SHP77 treated with DMSO at 0.1 percent for 48 hours (cell line): ENCODE data around the gene RNF220.

Source experiments
- DNase-seq: peaks from one replicate; lab custom pipeline; 2025; lab: John Stamatoyannopoulos, UW

The RNF220 gene

DNA sequence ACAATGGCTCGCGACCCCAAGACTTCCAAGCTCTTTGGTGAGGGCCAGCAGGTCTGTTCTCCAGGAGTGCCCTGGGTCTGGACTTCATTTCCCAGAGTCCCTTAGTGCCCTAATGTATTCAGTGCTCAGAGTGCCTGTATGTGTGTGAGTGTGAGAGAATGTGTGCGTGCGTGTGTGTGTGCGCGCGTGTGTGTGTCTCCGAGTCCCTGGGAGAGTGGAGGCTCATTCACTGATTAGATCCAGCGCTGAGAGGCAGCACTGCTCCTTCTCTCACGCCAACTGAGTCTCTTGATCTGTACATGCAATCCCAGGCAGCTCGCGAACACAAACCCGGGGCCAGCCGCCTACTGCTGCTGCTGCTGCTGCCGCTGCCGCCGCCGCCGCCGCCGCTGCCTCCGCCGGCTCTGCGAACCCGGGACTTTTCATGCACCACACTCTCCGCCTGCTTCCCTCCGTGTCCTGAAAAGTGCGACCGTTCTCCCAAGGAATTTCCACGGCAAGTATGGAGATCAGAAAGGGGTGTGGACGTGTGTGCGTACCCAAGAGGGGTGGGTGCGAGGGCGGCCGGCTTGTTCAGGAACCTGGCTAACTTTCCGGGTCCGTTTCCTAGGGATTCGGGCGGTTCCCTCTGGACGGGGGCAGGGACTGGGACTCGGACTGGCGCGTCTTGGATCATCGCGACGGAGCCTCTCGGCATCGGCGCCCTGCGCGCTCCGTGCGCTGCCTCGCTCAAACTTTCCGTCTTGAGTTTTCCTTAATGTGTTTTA is at the start of gene RNF220:
Gene RNF220, plus strand, starts transcription at position 225 of the 767 bp plus-strand sequence.
- DNase-seq: peak; percentile 78

DNA sequence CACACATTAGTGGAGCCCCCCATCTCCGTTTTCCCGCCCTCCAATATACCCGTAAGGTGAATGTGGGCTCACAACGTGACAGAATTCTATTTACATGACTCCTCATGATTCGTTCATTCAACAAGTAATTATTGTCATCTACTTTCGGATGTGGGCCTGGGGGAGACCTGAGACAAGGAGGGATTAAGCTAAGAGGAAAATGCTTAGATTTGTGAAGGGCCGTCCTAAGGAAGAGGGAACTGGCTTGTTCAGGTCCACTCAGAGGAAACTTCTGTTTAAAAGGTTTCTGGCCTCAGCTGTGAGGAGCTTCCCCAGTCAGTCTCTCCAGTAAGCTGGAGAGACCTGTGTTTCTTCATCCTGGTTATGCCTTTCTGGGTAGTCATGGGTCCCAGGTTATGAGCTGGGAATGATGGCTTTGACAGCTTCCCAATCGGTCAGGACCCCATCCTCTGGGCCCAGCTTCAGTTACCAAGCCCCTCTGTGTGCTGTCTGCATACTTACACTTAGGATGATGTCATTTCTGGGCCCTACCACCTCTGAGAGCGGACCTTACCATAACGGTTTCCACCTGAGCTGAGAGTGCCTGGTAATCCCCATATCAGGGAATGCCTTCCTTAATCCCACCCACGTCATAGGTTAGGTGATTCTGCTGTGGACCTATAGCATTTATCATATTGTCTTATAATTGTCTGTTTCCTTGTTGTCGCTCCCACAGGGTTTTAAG is 49.3 kb upstream of the RNF220 start:
- DNase-seq: no peak

DNA sequence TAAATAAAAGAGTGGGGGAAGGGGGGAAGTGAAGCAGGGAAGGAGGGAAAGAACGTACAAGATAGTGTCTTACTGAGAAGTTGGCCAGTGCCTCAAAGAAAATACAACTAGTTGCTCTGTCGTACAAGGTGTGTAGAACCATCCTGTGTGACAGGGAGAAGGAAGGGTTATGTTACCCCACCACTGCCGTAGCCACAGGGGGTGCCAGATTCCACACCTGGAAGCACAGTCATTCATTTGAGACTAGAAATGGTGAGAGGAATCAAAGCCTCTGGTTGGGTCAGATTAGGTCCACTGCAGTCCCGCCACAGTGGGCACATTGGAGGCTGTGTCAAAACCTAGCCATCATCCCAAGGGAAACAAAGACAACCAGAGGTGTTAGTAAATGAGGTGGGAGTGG is 47.3 kb upstream of the RNF220 start:
- no peak for DNase-seq

DNA sequence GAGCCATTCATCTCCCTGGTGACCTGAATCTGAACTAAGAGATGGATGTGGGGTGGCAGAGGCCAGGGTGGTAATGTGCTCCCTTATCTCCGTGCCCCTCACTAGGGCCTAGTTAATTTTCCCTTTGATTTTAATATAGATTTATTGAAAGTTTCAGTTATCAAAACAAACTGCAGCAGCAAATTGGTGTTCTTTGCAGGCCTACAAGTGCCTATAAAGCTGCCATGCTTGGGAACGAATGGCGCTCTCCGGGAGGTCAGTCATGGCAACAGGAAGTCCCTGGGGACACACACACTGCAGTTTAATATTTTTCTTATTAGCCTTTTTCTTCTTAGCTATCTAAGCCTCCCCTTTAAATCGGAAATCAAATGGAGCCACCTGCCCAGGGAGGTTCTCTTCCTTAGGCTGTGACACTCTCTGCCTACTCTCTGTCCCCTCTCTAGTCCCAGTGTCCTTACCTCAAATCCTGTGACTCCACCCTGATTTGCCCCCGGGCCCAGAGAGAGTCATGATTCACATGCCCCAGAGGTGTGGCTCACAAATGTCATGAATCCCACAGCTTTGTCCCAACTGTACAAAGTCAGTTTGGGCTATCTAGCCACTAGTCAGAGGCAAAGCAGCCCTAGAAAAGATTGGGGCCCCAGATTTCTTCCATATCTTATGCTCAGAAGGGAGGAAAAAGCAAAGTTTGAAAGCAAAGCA is 45.7 kb upstream of the RNF220 start:
- DNase-seq: no peak

DNA sequence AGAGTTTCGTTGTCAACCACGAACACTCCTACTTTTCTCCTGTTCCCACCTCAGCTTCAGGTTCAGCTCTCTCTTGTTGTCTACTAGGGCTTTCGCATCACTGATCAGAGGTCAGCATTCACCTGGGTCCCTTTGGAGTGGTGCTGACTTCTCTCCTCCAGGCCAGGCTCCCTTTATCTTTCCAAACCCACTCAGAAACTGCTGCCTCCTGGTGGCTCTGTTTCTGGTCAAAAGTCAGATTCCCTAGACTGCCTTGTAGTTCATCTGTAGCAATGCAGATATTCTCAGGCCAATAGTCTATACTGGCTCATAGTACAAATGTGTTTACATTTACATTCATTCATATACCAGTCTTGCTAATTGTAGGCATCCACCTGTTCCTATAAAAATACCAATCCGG is 43.6 kb upstream of the RNF220 start:
- DNase-seq: no peak

DNA sequence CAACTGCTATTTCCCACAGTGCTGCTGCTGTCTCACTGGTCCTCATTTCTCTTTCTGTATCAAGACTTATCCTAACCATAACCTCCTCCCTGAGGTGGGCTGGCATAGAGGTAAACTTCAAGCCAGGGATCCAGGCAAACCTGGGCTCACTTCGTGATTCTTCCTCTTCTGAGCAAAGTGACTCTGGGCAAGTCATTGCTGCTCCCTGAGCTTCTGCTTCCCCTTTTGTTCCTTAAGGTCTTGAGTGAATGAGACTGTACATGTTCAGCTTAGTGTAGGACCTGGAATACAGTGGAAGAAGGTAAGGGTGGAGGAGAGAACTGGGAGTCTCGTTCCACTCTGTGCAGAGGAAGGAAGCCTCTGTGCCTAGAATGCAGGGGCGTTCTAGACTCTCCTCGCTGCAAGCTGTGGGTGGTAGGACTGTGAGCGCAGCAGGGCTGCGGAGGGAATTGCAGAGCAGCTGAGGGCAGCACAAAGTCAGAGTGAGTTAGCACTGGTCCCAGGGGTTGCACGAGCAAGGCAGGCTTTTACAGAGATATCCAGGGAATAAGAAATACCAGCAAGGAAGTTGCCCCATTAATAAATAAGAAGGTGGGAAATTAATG is 38.6 kb upstream of the RNF220 start:
- no peak for DNase-seq

DNA sequence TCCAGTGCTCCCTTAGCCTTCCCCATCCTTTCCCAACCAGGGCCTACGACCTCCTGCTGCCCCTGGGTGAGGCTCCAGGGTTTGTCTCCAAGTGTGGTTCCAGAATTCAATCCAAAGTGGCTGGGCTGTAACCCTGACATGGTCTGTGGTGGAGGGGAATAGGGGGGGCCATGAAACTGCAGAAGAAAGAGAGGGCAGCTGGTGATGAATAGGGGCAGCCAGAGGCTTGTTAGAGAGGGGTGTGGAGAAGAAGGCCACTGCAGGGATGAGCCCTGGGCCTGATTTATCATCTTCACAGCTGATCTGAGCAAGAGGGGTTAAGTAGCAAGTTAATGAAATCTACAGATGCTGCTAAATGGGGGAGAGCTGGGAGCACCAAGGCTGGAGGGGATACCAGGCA is 37.1 kb upstream of the RNF220 start:
- no peak for DNase-seq

DNA sequence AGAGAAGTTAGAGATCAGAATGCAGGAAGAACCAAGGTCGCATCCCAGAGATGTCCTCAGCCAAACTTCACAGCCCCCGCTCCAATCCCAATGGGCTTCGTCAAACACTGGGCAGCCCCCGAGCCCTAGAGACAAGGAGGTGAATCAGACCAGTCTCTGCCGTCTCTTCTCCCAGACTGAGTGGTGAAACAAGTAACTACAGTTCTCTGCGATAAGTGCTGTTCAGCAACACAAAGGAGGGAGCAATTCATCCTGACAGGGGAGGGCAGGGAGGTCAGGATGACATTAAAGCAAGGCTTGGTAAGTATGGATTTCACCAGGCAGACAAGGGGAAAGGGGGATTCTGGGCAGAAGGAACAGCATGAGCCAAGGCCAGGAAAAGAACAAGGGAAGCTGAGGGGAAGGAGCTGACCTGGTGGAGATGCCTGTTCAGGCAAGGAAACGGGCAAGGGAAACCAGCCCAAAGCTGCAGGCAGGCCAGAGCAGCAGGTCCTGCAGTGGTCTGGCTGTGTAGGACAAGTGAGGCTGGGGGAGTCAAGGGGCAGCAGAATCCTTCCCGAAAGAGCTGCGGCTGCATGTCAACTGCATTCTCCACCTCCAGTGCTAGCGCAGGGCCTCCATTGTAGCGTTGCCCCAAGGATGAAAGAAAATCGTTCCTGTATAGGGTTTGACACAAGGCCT is 36.4 kb upstream of the RNF220 start:
- DNase-seq: no peak

DNA sequence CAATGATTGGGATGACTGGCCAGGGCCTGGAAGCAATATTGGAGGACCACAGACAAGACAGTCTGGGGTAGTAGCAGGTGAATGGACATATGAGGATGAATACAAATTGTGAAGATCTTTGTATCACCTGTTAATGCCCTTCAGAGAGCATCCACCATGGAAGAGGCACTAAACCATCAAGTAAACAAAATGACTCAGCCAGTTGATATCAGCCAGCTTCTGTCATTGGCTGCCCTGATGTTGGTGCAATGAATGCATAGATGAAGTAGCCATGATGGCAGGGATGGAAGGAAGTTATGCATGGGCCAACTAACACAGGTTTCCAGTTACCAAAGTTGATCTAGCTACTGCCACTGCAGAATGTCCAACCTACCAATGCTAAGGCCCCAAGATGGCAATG is 33.8 kb upstream of the RNF220 start:
- no peak for DNase-seq

DNA sequence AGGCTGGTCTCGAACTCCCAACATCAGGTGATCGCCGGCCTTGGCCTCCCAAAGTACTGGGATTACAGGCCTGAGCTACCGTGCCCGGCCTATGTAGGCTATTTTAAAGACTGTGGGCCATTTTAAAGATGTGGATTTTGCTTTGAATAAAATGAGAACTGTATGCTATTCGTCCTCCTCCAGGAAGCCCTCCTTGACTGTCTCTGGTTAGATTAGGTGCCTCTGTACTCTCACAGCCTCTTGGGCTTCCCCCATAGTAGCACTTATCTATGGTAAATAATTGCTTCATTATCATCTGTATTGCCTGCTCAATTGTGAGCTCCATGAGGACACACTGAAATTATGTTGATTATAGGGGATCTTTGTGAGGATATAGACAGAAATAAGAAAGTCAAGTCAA is 29.5 kb upstream of the RNF220 start:
- no peak for DNase-seq

DNA sequence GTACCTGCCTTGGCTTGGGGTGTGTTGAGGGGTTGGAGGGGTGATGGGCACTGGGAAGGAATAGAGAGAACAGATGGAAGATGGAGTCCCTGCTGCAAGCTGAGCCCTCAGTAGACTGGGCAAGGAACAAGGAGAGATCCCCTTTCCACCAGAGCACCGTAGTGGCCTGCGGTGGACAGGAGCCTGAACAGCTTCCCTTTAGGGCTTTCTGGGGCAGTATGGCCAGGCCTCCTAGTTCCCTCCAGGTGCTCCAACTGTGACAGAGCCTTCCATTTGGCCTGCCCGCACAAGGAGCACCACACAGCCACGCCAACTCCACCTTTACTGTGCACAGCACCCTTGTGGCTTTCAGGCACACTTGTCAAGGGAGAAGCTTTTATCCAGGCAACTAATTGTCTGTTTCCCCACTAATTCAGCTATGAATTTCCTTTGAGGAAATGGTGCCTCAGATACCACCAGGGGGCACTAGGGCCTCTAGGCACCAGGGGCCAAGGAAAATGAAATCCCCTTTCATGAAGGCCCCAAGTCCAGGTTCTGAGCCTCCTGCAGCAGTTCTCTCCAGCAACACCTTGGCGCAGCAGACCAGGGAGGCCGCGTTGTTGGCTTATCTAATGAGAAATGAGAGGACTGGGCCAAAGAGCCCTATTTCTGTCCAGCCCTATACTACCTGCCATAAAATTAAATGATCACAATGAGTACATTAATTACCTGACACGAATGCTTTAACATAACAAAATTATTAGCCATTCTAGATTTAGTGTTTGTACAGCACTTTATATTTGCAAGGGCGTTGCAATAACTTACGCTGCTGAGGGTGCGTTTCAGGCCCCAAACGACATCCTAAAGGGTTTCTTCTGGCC is 26.9 kb upstream of the RNF220 start:
- DNase-seq: peak; percentile 31

DNA sequence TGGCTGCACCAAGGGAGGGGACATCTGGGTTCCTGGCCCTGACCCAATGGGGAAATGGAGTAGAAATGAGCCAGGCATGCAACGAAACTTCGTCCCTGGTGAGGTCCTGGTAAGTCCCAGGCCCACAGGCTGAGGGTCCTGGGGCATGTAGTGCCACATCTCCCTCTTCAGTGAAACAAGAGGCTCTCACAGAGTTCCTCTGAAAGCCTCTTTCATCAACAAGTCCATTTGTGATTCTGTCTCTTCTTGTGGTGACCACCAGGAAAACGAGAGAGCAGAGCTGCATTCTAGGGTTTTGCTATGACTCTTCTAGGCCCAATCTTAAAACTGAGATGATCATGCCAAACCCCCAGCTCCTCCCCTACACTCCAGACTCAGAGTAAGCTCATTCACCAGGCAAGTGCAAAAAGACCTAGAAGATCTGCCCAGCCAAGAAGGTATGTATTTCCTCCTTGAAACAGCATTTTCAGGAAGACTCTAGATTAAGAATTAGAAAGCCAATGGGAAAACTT is 24.3 kb upstream of the RNF220 start:
- no peak for DNase-seq

DNA sequence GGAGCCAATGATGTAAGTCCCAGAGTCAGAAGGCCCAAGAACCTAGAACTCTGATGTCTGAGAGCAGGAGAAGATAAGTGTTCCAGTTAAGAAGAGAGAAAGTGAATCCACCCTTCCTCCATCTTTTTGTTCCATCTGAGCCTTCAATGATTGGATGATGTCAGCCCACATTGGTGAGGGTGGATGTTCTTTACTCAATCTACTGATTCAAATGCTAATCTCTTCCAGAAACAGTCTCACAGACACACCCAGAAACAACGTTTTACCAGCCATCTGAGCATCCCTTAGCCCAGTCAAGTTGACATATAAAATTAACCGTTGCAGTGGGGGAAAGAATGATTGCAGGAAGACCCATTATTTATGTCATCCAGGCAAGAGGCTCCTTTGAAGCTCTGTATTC is 16.5 kb upstream of the RNF220 start:
- no peak for DNase-seq

DNA sequence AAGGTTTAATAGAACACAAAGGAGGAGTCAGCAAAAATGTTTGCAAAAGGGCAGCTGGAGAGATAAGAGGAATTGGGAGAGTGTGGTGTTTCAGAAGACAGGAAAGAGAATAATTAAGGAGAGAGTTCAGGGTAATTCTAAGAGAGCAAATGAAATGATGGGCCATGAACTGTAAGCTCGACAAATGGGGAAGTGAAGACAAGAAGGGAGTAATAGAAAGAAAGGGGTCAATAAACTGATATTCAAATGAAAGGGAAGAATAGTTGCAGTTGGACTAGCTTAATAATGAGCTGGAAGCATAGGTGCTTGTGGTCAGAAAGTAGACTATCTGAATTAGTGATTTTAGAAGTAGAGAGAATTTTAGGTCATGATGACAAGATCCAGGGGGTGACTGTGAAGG is 15.6 kb upstream of the RNF220 start:
- no peak for DNase-seq

DNA sequence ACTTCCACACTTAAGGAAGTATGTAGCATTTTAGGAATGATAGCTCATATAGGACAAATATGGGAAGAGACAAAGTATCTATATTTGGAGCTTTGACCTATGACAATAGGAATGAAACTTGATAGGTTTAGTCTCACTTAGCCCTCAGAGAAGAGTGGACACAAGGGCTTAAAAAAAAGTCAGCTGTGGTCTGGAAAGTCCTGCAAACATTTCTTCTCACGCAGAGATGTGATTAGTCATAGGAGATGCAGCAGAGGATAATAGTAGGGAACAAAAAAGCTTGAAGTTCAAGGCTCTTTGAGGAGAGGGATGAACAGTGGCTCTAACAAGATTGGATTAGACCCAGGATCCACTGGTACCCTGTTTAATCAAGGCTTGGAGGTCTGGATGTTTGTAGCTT is 14.8 kb upstream of the RNF220 start:
- DNase-seq: peak; percentile 16

DNA sequence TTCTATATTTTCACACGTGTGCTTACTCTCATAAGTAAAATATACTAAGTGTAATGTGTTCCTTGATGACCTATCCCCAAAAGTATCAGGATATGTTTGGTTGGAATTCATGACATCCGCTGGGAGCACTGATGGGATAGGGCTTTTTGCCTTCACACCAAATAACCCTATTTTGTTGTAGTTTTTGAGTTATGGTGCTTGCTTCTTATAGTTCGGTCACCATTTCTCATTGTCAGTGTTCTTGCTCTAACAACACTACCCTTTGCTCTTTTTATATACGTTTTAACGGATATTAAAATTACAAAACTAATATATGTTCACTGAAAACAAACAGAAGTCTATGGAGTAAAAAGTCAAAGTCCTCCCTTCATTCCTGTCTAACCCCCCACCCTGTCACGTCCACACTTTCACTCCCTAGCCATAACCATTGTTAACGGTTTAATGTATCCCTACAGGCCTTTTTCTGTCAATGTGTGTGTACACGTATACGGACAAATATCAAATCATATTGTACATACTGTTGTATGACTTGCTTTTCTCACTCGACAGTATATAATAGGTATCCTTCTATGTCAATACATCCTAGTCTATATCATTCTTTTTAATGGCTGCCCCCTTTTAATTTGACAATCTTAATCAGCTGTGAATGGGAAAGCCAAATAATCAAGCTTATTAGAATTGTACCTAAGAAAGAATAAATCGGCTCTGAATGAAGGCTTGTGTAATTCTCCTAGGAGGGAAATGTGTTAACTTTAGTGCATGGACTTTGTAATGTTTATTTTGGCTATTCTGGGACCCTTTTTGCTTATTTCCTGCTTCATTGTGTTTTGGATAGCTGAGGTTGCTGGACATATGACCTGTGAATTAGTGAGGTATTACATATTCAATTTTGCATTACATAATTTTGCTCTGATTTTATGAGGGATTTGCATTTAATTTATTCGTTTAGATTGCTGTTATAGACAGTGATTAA is 3.5 kb upstream of the RNF220 start:
- no peak for DNase-seq

DNA sequence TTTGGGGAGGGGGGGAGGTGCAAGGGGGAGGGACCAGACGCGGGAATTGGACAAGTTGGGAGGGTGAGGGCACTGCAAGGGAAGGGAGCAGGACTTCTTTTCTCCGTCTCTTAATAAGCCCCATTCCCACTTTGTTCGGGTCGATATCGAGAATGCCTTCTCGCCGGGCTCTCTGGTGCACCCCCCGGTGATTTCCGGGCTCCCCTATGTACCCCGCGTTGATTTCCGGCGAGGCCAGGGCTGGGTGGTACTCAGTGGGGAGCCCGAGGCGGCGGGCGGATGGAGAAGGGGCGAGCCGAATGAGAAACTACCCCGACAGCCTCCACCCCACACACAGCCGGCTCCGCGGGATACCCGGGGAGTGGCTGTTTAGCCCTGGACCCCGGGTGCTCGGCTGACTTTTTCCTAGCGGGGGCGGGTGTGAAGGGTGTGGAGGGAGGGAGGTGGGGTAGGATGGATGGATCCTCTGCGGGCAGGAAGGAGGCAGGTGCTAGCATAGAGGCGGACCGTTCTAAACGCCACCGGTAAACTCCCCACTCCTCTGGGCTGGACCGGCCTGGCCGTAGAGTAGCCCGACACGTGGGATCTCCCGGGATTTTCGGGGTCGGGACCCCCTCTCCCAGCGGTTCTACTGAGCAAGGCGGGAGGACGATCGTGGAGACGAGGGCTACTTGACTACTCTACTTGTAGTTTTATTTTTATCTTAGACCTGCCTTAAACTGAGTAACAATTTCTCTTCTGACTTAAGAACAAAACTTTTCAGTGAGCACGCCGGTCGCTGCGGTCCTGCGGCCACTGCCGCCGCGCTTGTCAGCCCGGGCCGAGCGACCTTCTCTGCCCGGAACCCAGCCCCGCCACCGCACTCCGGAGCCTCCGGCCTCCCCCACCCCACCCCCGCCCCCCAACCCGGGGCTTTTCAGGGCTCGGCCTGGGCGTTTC is 1.0 kb downstream of the RNF220 start:
- DNase-seq: no peak

DNA sequence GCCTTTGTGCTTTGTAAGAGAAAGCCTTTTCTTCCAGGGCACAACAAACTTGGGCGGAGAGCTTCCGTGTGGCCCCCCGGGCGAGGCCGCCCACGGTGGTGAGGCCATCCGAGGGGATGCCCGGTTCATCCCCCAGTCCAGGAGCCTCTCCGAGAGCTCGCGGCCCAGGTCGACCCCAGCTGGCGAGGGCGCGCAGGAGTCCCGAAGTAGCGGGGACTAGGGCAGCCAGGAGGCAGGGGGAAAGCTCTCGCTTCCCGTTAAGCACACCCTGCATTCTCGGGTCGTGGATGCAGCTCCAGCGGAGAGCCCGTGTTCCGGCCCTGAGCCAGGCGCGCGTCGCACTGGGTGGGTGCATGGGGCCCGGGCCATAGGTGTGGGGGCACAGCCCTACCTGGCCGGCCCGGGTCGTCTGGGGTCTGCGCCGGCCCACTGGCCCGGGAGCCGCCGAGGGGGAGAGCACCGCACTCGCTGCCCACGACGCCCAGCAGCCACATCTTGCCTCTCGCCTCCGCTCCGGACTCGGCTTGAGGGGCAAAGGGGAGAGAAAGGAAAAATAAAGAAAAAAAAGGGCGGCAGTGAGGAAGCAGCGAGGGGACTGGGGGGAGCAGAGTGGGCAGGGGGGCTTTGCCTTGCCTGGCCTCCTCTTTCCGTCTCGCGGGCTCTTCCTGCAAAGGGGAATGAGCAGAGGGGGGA is 1.8 kb downstream of the RNF220 start:
- no peak for DNase-seq
